Dedifferentiated amniotic fluid mesenchymal stem cell (primary cell): Measurements from ENCODE around the gene SCIN.
"Not testable (repeated sequence)": the region's sequence is repeated elsewhere in the genome, so short reads cannot be mapped to it uniquely, and the experiment has no call there.

Source experiments
- DNase-seq: peaks from one replicate; pipeline ENCODE4 v3.0.0-alpha.2; 2016; ENCODE audit errors: extremely low spot score

Gene SCIN

DNA sequence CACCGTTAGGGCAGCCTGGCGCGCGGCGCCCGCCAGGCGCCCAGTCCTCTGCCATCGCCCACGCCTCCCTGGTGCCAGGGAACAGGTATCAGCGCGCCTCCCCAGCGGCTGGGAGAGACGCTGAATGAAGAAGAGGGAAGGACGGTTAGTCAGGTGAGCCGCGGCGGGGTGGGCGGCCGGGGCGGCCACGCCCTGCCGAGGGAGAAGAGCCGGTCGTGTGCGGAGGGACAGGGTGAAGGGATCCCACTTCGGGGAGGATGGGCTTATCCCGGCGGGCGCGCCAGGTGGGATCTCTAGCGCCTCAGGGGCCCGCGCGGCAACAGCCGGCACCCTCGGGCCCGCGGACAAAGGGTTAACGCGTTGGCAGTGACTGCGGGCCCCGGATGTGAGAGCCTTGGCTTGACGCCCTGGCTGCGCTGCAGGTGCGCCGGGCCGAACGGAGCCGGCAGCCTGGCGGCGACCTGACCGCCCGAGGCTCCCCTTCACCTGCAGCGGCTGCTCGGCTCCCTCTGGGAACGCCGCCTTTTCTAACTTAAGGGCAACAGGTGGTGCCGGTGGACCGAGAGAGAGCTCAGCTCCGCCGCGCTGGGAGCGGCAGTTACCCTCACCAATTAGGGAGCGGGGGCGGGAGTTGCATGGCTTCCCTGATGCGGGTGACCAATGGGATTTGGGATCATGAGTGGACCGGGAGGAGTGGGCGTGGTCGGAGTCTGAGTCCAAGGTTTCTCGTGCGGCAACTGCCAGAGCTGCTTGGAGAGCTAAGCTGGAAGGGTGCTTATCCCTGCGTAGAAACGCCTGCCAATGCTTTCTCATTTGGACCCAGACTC is 116.6 kb downstream of the SCIN start, which contains the start of gene ARL4A:
Gene ARL4A, plus strand, starts transcription at position 743 of the 827 bp plus-strand sequence. CDS start 622 bp downstream, outside the sequence.
- DNase-seq, result peak; percentile 99

DNA sequence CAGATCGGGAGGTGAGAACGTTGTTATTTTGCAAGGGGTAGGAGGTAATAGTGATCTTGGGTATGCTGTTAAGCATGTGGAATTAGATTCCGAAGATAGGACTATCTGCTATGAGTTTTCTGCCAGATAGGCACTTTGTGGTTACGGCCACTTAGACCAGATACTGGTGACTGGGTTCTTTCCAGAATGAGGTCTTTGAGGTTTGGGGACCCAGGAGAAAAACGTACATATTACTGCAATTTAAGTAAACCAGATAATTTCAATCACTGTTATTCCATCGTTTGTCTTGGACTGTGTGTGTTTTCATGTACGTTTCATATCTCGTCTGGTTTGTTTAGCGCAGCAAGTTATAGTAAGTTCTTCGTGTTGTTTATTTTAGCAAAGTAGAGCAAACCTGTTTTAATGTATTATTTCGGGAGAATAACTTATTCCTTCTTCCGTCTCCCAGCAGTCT is 117.2 kb downstream of the SCIN start:
- no peak for DNase-seq

DNA sequence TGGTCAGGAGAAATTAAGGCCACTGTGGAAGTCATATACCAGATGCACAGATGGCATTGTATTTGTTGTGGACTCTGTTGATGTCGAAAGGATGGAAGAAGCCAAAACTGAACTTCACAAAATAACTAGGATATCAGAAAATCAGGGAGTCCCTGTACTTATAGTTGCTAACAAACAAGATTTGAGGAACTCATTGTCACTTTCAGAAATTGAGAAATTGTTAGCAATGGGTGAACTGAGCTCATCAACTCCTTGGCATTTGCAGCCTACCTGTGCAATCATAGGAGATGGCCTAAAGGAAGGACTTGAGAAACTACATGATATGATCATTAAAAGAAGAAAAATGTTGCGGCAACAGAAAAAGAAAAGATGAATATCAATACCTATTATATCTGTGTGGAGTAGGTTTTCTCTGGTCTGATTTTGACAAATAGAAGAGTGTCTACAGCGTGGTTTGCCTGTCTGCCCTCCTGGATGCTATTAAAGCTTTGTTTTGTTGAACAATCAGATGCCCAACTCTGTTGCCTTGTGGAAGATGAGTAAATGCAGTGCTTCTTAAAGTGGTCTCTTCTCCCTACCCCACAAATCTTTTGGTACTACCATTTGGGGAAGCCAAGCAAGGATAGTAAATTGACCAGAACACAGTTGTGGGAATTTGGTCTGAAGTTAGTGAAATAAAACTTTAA is 118.1 kb downstream of the SCIN start:
- DNase-seq, result not testable (repeated sequence)

DNA sequence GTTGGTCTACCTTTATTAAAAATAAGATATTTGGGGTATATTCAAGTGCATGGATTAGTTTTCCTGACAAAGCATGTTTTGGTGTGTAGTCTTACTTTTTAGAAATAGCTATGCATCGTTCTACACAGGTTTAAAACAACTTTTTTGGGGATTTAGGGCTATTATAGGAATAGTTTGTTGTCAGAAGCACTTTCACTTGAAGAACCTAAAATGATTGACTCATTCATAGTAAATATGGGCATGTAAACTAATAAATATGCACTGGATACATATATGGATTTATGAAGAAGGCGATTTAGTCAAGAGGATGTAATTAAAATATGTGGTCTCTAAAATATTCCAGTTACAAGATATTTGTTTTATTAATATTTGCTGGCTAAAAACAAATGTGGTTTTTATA is 118.9 kb downstream of the SCIN start:
- no peak for DNase-seq

DNA sequence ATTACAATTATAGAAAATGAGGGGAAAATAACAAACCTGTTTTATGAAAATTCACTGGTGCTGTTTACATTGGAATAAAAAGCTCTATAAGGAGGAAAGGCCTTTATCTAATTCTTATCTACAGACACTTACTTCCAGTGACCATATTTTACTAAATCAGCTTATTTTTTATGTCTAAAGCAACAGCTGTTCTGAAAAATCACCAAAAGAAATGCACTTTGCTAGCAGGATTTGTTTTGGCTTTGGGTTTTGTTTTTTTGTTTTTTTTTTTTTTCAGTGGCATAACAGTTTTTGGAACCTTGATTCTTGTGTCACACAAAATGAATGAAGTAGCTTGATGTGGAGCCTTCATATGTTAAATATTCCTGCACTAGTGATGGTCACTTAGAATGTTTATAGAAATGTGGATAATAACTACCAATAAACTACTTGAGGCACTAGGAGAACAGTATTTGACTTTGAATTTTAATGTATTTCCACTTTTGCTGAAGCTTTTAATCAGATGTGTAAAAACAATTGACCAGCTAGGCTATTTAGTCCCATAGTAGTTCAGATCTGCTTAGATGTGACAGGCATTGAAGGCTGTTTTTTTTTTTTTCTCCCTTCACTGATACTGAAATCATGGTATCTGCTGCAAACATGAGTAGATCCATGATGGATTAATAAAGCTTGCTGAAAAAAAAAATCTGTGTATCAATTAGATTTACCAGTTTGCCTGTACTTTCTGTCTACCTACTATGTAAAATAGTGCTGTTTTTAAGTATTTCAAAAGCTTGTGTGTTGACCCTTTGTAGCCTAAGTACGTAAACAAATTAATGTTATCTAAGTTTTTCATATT is 119.7 kb downstream of the SCIN start:
- no peak for DNase-seq

DNA sequence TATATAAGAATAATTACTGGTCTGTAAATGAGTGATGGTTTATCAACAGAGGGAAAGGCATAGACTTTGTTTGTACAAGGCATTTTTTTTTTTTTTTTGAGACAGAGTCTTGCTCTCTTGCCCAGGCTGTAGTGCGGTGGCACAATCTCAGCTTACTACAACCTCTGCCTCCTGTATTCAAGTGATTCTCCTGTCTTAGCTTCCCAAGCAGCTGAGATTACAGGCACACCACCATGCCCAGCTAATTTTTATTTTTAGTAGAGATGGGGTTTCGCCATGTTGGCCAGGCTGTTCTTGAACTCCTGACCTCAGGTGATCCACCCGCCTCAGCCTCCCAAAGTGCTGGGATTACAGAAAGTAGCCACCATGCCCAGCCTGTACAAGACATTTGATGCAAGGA is 120.9 kb downstream of the SCIN start:
- not testable (repeated sequence) for DNase-seq

DNA sequence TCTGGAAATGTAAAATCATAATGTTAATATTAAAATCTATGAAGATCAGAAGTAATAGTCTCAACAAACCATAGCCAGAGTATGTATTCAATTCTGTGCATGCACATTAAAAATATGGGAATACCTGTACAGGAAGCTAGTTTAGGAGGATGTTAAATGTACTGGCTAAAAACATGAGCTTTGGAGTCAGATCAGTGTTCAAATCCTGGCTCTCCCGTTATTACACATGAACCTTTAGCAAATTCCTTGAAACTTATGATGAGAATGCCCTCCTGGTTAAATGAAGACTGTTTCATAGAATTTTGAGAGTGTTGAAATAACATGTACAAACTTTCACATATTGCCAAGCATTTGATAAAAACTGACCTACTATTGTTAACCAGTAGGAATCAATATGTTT is 121.5 kb downstream of the SCIN start:
- DNase-seq, result no peak

DNA sequence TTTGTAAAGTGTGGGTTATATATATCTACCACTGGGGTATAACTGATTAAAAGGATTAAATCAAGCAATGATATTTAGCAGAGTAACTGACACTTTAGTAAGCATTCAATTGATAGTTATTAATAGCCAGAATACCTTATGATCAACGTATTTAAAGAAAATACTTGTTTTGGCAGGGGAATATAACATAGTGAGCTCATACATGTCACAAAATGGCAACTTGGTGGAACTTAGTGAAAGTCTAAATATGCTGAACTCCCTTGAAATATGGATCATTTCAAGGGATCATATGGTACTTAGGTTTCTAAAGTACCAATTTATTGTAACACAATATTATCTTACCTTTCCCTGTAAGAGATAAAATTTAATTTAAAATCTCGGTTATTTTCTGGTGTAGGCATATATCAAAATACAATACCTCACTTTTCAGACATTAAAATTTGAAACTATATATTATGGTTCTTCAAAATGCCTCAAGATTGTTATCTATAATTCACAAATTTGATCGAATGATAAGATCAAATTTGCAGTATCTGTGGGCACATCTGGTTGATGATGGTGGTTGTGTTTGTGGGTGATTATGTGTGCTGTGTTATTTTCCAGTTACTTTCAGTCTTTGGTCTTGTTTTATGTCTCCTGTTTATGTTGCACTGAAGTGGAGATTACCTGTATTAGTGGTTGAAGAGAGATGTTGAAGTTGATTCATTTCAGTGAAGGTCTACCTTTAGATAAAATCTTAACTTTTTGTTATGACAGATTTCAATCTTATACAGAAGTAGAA is 122.1 kb downstream of the SCIN start:
- no peak for DNase-seq

DNA sequence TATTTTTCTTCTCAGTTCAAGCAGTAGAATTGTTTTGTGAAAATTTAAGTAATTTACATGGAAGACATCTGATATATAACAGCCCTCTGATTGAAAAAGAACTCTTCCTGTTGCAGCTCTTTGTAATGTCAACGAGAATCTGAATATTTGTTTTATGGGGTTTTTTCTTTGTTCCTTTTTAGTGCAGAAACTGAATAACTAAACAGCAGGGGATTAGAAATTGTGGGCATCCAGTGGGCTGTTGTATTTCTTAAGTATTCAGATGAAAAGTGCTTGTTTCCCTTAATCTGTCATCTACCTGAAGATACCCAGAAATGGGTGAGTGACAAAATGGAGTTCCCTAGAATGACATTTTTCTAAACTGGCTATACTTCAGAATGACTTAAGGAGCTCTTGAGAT is 124.3 kb downstream of the SCIN start:
- DNase-seq, result no peak

DNA sequence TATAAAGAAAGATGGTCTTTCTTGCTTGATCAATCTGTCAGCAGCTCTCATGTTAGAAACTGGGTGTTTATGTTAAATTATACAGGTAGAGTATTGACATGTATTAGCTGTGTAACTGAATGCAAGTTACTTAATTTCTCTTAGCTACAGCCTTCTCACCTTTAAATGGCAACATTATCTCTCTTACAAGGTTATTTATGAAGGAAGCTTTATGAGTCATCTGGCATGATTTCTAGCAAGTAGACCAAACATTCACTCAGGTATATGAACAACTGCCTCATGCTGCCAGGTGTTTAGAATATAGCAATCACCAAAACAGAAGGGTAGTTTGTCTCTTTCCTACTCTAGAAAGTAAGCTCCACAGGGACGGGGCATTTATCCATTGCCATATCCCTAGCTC is 125.4 kb downstream of the SCIN start:
- DNase-seq, result no peak

DNA sequence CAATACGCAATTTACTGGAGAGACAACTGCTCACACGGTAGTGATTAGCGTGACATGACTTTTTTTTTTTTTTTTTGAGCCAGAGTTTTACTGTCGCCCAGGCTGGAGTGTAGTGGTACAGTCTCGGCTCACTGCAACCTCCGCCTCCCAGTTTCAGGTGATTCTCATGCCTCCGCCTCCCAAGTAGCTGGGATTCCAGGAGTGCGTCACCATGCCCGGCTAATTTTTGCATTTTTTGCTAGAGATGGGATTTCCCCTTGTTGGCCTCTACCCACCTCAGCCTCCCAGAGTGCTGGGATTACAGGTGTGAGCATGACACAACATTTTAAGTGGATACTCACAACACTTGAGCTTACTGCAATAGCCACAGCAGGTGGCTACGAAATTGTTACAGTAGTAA is 128.8 kb downstream of the SCIN start:
- no peak for DNase-seq

DNA sequence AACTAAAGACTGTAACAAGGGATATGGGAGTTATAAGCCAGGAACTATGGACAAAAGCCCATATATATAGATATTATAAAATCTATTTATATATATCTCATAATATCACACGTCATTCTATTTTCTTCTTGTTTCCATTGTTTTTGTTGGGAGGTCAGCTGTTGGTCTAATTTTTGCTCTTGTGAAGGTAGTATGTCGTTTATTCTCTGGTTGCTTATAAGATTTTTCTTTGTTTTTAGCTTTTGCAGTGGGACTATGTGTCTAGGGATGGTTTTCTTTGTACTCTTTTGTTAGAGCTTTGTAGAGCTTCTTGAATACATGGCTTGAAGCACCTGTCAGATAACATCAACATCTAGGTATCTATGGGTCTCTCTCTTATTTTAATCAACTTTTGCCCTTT is 130.9 kb downstream of the SCIN start:
- DNase-seq, result no peak

DNA sequence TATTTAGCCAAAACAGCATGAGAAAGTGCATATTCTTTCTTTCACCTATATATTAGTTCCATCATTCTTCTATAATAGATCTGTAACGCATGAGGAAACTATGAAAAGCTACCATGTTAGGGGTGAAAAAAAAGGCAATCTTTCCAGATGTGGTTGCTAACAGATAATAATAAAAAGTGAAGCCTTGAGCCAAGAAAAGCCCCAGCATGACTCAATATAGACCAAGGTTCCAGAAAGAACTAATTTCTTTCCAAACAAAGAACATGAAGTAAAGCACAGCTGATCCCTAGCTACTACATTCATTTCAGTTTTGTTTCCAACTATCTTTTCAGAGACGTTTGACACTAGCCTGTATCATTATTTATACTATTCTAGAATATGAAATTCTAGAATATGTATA is 133.4 kb downstream of the SCIN start:
- DNase-seq, result no peak

DNA sequence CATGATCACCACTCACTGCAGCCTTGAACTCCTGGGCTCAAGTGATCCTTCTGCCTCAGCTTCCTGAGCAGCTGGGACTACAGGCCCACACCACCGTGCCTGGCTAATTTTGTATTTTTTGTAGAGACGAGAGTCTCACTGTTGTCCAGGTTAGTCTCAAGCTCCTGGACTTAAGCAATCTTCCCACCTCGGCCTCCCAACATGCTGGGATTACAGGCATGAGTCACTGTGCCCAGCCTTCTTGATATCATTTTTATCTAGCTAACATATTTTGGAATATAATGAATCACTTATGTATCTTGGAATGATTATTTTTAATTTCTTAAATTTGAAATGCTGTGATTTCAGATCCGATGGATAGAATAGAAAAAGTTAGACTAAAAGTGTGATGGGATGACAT is 135.4 kb downstream of the SCIN start:
- DNase-seq, result no peak

DNA sequence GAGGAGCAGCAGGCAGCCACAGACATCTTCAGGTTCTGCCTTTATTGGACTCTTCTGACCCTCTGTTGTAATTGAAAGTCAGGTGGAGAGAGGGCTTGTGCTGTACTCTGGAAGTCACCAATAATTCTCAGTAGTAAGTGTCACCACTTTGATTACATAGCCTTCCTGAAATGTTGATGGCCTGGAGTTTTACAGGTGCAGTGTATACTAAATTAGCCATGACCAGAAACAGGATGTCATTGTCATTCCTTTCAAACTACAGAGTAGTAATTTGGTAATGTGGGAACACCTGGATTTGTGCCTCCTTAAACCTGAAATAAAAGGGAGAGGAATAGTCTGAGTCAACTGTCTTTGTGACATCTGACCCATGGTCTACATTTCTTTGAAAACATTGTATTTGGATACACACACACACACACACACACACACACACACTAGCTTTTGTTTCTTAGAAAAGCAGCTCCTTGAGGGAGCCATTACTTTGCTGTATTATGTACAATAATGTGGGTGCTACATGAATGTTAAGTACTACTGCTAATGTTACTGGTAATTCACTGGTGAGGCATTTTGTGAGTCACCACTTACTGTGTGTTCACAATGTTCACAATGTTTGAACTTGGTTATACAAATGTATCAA is 136.5 kb downstream of the SCIN start:
- DNase-seq, result no peak

DNA sequence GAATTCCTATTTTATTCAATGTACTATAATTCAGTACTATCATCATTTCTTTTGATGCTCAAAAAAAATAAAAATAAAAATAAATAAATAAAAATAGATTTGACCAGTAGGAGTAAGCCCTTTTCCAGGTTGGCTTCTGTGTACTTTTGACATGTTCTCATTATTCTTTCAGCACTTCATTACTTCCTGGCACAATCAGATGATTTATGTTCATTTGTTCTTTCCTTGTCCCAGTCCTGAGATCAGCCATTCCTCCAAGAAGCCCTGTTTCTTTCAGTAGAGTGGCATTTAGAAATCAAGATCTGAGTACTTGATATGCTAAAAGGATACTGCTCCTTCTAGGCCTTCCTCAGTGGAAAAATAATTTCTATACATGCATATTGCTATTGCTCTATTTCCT is 137.8 kb downstream of the SCIN start:
- DNase-seq, result no peak
